ENCODE data around the gene FAM131B.
A peak's percentile ranks its signal among the peaks of the same experiment; 100 is the strongest.

Gene FAM131B

GRCh38 chr7:143362131-143363015 lies at the start of gene FAM131B:
TSS of gene FAM131B (minus strand) at chr7:143362713. CDS start at chr7:143362603, 110 bp downstream.
- Histone ChIP-seq H3K4me3 (ENCODE audit: low read depth, low read length, poor library complexity, severe bottlenecking) (no peak within 1 kb of the TSS), H3K27me3 (ENCODE audit: insufficient read depth, low read length) (peaks cover 8% of the 10 kb centered on the region), H3K79me2 (ENCODE audit: insufficient read depth, low read length) (no peaks in the 10 kb centered on the region), H3K36me3 (ENCODE audit: insufficient read depth, low read length) (no peaks in the 10 kb centered on the region), H3K4me2 (ENCODE audit: low read length) (peak within 1 kb of the TSS; percentile 20; the same call in 1 of the 2 replicates), H3F3A (ENCODE audit: insufficient read depth, low read length) (no peaks in the 10 kb centered on the region), H4K20me1 (ENCODE audit: insufficient read depth, low read length) (peaks cover 3% of the 10 kb centered on the region; the same call in 1 of the 2 replicates), H3K9ac (ENCODE audit: low read length) (no peak within 1 kb of the TSS), H2AFZ (ENCODE audit: low read length) (no peak within 1 kb of the TSS), H3K4me1 (ENCODE audit: insufficient read depth, low read length, severe bottlenecking) (no peaks in the 10 kb centered on the region), H3K9me2 (ENCODE audit: low read depth, low read length) (no peaks in the 10 kb centered on the region), H3K27ac (ENCODE audit: low read depth, low read length, poor library complexity, severe bottlenecking) (no peak within 1 kb of the TSS), H3K9me3 (ENCODE audit: low read length) (no peaks in the 10 kb centered on the region)
- no peak; the same call in 1 of the 2 replicates for TF ChIP-seq EZH2 (IDR thresholded peaks at IDR 0.05; ENCODE audit: borderline replicate concordance, low read length)
- TF ChIP-seq, protein P1, sequence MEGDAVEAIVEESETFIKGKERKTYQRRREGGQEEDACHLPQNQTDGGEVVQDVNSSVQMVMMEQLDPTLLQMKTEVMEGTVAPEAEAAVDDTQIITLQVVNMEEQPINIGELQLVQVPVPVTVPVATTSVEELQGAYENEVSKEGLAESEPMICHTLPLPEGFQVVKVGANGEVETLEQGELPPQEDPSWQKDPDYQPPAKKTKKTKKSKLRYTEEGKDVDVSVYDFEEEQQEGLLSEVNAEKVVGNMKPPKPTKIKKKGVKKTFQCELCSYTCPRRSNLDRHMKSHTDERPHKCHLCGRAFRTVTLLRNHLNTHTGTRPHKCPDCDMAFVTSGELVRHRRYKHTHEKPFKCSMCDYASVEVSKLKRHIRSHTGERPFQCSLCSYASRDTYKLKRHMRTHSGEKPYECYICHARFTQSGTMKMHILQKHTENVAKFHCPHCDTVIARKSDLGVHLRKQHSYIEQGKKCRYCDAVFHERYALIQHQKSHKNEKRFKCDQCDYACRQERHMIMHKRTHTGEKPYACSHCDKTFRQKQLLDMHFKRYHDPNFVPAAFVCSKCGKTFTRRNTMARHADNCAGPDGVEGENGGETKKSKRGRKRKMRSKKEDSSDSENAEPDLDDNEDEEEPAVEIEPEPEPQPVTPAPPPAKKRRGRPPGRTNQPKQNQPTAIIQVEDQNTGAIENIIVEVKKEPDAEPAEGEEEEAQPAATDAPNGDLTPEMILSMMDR (IDR thresholded peaks at IDR 0.05; ENCODE audit: low read length) = no peak

DNA sequence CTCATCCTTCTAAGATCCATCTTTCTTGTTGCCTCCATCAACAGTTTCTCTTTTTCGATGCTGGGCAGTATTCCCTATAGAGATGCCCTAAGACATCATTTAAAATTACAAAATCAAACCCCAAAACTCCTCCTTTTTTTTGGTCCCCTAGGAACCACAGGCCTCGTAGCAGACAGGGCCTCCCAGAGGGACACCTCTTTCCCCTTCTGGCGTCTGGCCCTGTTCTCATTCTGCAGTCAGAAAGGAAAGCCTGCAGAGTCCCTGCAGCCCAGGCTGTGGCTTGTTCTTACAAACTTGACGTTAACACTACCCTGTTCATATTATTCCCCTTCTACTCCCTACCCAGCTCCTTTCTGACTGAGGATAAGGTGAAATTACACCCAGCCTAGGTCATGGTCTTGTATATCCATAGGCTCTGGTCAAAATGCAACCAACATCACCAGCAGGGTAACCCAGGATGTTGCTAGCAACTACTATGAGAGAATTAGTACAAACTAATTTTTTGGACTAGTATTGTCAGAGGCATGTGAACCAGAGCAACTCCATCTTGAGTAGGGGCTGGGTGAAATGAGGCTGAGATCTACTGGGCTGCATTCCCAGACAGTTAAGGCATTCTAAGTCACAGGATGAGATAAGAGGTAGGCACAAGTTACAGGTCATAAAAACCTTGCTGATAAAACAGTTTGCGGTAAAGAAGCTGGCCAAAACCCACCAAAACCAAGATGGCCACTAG lies 49.6 kb upstream of the FAM131B start:
- Histone ChIP-seq H3K4me1 (ENCODE audit: insufficient read depth, low read length, severe bottlenecking) (no peaks in the 10 kb centered on the region), H4K20me1 (ENCODE audit: insufficient read depth, low read length) (no peaks in the 10 kb centered on the region), H3F3A (ENCODE audit: insufficient read depth, low read length) (no peaks in the 10 kb centered on the region), H3K27ac (ENCODE audit: low read depth, low read length, poor library complexity, severe bottlenecking) (no peak overlapping the region), H3K9me2 (ENCODE audit: low read depth, low read length) (no peaks in the 10 kb centered on the region), H3K79me2 (ENCODE audit: insufficient read depth, low read length) (no peaks in the 10 kb centered on the region), H3K36me3 (ENCODE audit: insufficient read depth, low read length) (no peaks in the 10 kb centered on the region), H3K4me3 (ENCODE audit: low read depth, low read length, poor library complexity, severe bottlenecking) (no peak overlapping the region), H3K27me3 (ENCODE audit: insufficient read depth, low read length) (no peaks in the 10 kb centered on the region; the same call in 1 of the 2 replicates), H3K4me2 (ENCODE audit: low read length) (no peak overlapping the region), H2AFZ (ENCODE audit: low read length) (no peak overlapping the region), H3K9ac (ENCODE audit: low read length) (no peak overlapping the region), H3K9me3 (ENCODE audit: low read length) (no peaks in the 10 kb centered on the region)
- TF ChIP-seq, protein P1 (IDR thresholded peaks at IDR 0.05; ENCODE audit: low read length) = no peak
- TF ChIP-seq EZH2 (IDR thresholded peaks at IDR 0.05; ENCODE audit: borderline replicate concordance, low read length) = no peak

DNA sequence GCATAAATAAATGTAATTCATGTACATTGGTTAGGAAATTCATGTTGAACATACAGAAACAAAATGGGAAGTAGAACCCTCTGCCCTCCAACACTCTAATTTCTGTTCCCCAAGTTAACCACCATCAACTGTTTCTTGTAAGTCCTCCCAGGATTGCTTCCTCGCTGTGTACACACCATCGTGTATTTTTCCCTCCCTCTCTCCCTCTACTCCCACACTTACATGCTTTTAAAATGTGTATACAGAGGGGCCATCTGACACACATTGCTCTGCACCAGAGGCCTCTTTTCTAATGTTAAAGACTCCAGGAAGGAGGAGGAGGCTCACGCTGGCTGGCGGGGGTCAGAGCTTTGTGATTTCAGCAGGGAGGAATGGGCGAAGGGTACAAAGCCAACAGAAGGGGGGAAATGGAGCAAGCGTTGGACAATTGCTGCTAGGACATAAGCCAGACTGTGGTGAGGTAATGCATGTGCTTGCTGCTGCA lies 48.0 kb upstream of the FAM131B start:
- no peaks in the 10 kb centered on the region for H3K9me2 ChIP-seq (ENCODE audit: low read depth, low read length)
- no peaks in the 10 kb centered on the region for H3K9me3 ChIP-seq (ENCODE audit: low read length)
- H3K36me3 ChIP-seq (ENCODE audit: insufficient read depth, low read length) = no peaks in the 10 kb centered on the region
- H3K4me2 ChIP-seq (ENCODE audit: low read length) = no peak overlapping the region
- no peaks in the 10 kb centered on the region; the same call in 1 of the 2 replicates for H3K27me3 ChIP-seq (ENCODE audit: insufficient read depth, low read length)
- H4K20me1 ChIP-seq (ENCODE audit: insufficient read depth, low read length) = no peaks in the 10 kb centered on the region
- TF ChIP-seq, protein P1 (IDR thresholded peaks at IDR 0.05; ENCODE audit: low read length) = no peak
- no peak for TF ChIP-seq EZH2 (IDR thresholded peaks at IDR 0.05; ENCODE audit: borderline replicate concordance, low read length)
- H3K4me3 ChIP-seq (ENCODE audit: low read depth, low read length, poor library complexity, severe bottlenecking) = no peak overlapping the region
- no peaks in the 10 kb centered on the region for H3K79me2 ChIP-seq (ENCODE audit: insufficient read depth, low read length)
- H3K4me1 ChIP-seq (ENCODE audit: insufficient read depth, low read length, severe bottlenecking) = no peaks in the 10 kb centered on the region
- H2AFZ ChIP-seq (ENCODE audit: low read length) = no peak overlapping the region
- no peaks in the 10 kb centered on the region for H3F3A ChIP-seq (ENCODE audit: insufficient read depth, low read length)
- H3K27ac ChIP-seq (ENCODE audit: low read depth, low read length, poor library complexity, severe bottlenecking) = no peak overlapping the region
- H3K9ac ChIP-seq (ENCODE audit: low read length) = no peak overlapping the region

All from OCI-LY1 (cell line).